HepG2 (cell line): ENCODE results near the gene PDCD11. TPM values are rescaled to one million over a fixed set of nuclear protein-coding genes. Genes with fewer than 3 reads are reported as not detected.

Experiments
- BATF2 ChIP-seq: sonication (generic); formaldehyde crosslinking; IDR thresholded peaks from 2 replicates; pipeline ENCODE4 v1.8.0; 2022; ENCODE audit warnings: mild to moderate bottlenecking, missing genetic modification reagents, moderate library complexity
- CBFB ChIP-seq: sonication (generic); formaldehyde crosslinking; IDR thresholded peaks from 2 replicates; pipeline ENCODE4 v1.4.0; 2020; ENCODE audit warnings: missing genetic modification reagents
- CERS6 ChIP-seq: sonication (generic); formaldehyde crosslinking; IDR thresholded peaks from 2 replicates; pipeline ENCODE4 v1.5.0; 2020; ENCODE audit warnings: missing genetic modification reagents
- FOXA1 ChIP-seq, 2 experiments: fragments of 450-650 bp in 1 of 2; sonication (generic) in 1 of 2; formaldehyde crosslinking in 1 of 2; IDR thresholded peaks; 2 replicates each; pipeline versions ENCODE4 v1.4.0 to v1.6.1; 2016 to 2020; ENCODE audit warnings: missing genetic modification reagents in 1 of 2
- FOXK1 ChIP-seq: sonication (generic); formaldehyde crosslinking; IDR thresholded peaks from 2 replicates; pipeline ENCODE4 v1.4.0; 2020; ENCODE audit warnings: low read depth, missing genetic modification reagents, borderline replicate concordance
- GFI1 ChIP-seq: sonication (generic); formaldehyde crosslinking; IDR thresholded peaks from 2 replicates; pipeline ENCODE4 v1.5.0; 2020; ENCODE audit warnings: missing genetic modification reagents, mild to moderate bottlenecking, borderline replicate concordance
- HDAC1 ChIP-seq: sonication (generic); formaldehyde crosslinking; IDR thresholded peaks from 2 replicates; pipeline ENCODE4 v1.5.1; 2020; ENCODE audit warnings: mild to moderate bottlenecking, missing genetic modification reagents
- KAT8 ChIP-seq: IDR thresholded peaks from 2 replicates; pipeline ENCODE4 v1.6.1; 2016; ENCODE audit warnings: missing genetic modification reagents, missing compliant biosample characterization
- KLF9 ChIP-seq: IDR thresholded peaks from 2 replicates; pipeline ENCODE4 v1.6.1; 2016; ENCODE audit warnings: low read depth
- NCOA2 ChIP-seq: sonication (generic); formaldehyde crosslinking; IDR thresholded peaks from 2 replicates; pipeline ENCODE4 v1.8.0; 2022; ENCODE audit warnings: inconsistent platforms
- PATZ1 ChIP-seq: sonication (generic); formaldehyde crosslinking; IDR thresholded peaks from 2 replicates; pipeline ENCODE4 v1.4.0; 2020; ENCODE audit warnings: missing genetic modification reagents
- RORA ChIP-seq: sonication (generic); formaldehyde crosslinking; IDR thresholded peaks from 2 replicates; pipeline ENCODE4 v1.5.0; 2020; ENCODE audit warnings: mild to moderate bottlenecking, missing genetic modification reagents, moderate library complexity
- SIX1 ChIP-seq: sonication (generic); formaldehyde crosslinking; IDR thresholded peaks from 2 replicates; pipeline ENCODE4 v1.4.0; 2020; ENCODE audit warnings: missing genetic modification reagents, borderline replicate concordance
- TAF1 ChIP-seq: sonication (generic); formaldehyde crosslinking; IDR thresholded peaks from 2 replicates; pipeline ENCODE4 v1.4.0; 2020; ENCODE audit warnings: missing genetic modification reagents
- TCF7 ChIP-seq: sonication (generic); IDR thresholded peaks from 2 replicates; pipeline ENCODE4 v1.6.1; 2016; ENCODE audit warnings: antibody characterized with exemption, low read depth
- TEAD2 ChIP-seq: sonication (generic); formaldehyde crosslinking; IDR thresholded peaks from 2 replicates; pipeline ENCODE4 v1.9.0; 2021; ENCODE audit warnings: missing genetic modification reagents
- ZNF138 ChIP-seq: sonication (generic); formaldehyde crosslinking; IDR thresholded peaks from 2 replicates; pipeline ENCODE4 v1.5.0; 2020; ENCODE audit warnings: mild to moderate bottlenecking, low read depth, missing genetic modification reagents
- ZNF263 ChIP-seq: sonication (generic); formaldehyde crosslinking; IDR thresholded peaks from 2 replicates; pipeline ENCODE4 v1.4.0; 2020; ENCODE audit warnings: missing genetic modification reagents
- ZNF326 ChIP-seq: sonication (generic); formaldehyde crosslinking; IDR thresholded peaks from 2 replicates; pipeline ENCODE4 v1.4.0; 2020; ENCODE audit warnings: missing genetic modification reagents, borderline replicate concordance
- ZNF34 ChIP-seq: sonication (generic); formaldehyde crosslinking; IDR thresholded peaks from 2 replicates; pipeline ENCODE4 v1.4.0; 2020; ENCODE audit warnings: mild to moderate bottlenecking, missing genetic modification reagents, borderline replicate concordance
- ZNF577 ChIP-seq: sonication (generic); formaldehyde crosslinking; IDR thresholded peaks from 2 replicates; pipeline ENCODE4 v1.4.0; 2020; ENCODE audit warnings: mild to moderate bottlenecking, low read depth, missing genetic modification reagents, borderline replicate concordance
- ZNF678 ChIP-seq: sonication (generic); formaldehyde crosslinking; IDR thresholded peaks from 2 replicates; pipeline ENCODE4 v1.4.0; 2020; ENCODE audit warnings: mild to moderate bottlenecking, missing genetic modification reagents
- ZNF710 ChIP-seq: sonication (generic); formaldehyde crosslinking; IDR thresholded peaks from 2 replicates; pipeline ENCODE4 v1.5.0; 2020; ENCODE audit warnings: mild to moderate bottlenecking, missing genetic modification reagents, borderline replicate concordance
- ZNF790 ChIP-seq: sonication (generic); formaldehyde crosslinking; IDR thresholded peaks from 2 replicates; pipeline ENCODE4 v1.8.0; 2022; ENCODE audit warnings: missing genetic modification reagents, mild to moderate bottlenecking, borderline replicate concordance
- polyA plus RNA-seq, 8 experiments: library from polyadenylated mRNA; depleted of rRNA in 3 of 8; stranded (reverse) in 7 of 8; unstranded in 1 of 8; fragments of >200 nt; fragmentation: Illumina TruSeq in 4 of 8; extraction: Trizol in 4 of 8; gene quantifications; 2 replicates each; pipeline versions ENCODE4 v1.2.1 to v1.2.3, GENCODE V29; 2011 to 2016; ENCODE audit warnings: low read depth in 4 of 8, missing spikeins in 1 of 8, mixed read lengths in 1 of 8; ENCODE audit not compliant: insufficient read depth in 1 of 8
- total RNA-seq, 5 experiments: library from RNA; depleted of rRNA; stranded (reverse); fragments of >200 nt; fragmentation: Illumina TruSeq; extraction: Trizol; gene quantifications; 2 replicates each; pipeline ENCODE4 v1.2.3, GENCODE V29; 2016; ENCODE audit warnings: low read depth in 1 of 5

Gene PDCD11
- total and polyA plus RNA-seq, 2 of the 13 experiments (the other 11 are each of a cell fraction or from before 2014, with no cell fraction given), result 12.8 to 52.8 TPM

GRCh38 chr10:103396067-103396788, at the start of gene PDCD11, which contains the start of gene ATP5MK (continued):
- no peak; the same call in none of the 2 replicates for TF ChIP-seq GFI1 (CRISPR knock-in tag)
- TF ChIP-seq TAF1 (CRISPR knock-in tag), result peak; percentile 91
- 0 out of 2 replicates have a peak, but pooled peaks have one; percentile 28 for TF ChIP-seq ZNF790
- TF ChIP-seq BATF2, result peak; percentile 70; the same call in 1 of the 2 replicates
- TF ChIP-seq CBFB, result peak; percentile 26; the same call in 1 of the 2 replicates
- no peak for TF ChIP-seq ZNF577
- TF ChIP-seq NCOA2 (CRISPR knock-in tag), result 0 out of 2 replicates have a peak, but pooled peaks have one; percentile 31
- peak; percentile 95 for TF ChIP-seq KAT8 (CRISPR knock-in tag)
- TF ChIP-seq PATZ1, result peak; percentile 75
- no peak for TF ChIP-seq KLF9 (CRISPR knock-in tag)
- TF ChIP-seq SIX1 (CRISPR knock-in tag), result no peak
- no peak for TF ChIP-seq ZNF263 (CRISPR knock-in tag)
- no peak for TF ChIP-seq ZNF678 (CRISPR knock-in tag)
- TF ChIP-seq ZNF710 (CRISPR knock-in tag), result peak; percentile 81; the same call in 1 of the 2 replicates
- TF ChIP-seq FOXK1 (CRISPR knock-in tag), result peak; percentile 96
- no peak for TF ChIP-seq RORA
- no peak for TF ChIP-seq TCF7
- no peak for TF ChIP-seq ZNF326 (CRISPR knock-in tag)
- TF ChIP-seq CERS6 (CRISPR knock-in tag), result no peak
- TF ChIP-seq HDAC1 (CRISPR knock-in tag), result peak; percentile 97
- TF ChIP-seq ZNF138 (CRISPR knock-in tag), result no peak
- no peak for TF ChIP-seq FOXA1 (IDR thresholded peaks at IDR 0.05)
- no peak for TF ChIP-seq FOXA1 (CRISPR knock-in tag; IDR thresholded peaks at IDR 0.05)
- no peak for TF ChIP-seq ZNF34
- 0 out of 2 replicates have a peak, but pooled peaks have one; percentile 40 for TF ChIP-seq TEAD2 (CRISPR knock-in tag)
